HG03460 (cell line): ENCODE results near the gene KBTBD3.
"Not testable (repeated sequence)": the region's sequence is repeated elsewhere in the genome, so short reads cannot be mapped to it uniquely, and the experiment has no call there.

Experiments used
- ATAC-seq: cut with Tn5 transposase; IDR thresholded peaks from one replicate; pipeline ENCODE4 v1.9.1; 2021; ENCODE audit not compliant: unreplicated experiment

KBTBD3 gene

DNA sequence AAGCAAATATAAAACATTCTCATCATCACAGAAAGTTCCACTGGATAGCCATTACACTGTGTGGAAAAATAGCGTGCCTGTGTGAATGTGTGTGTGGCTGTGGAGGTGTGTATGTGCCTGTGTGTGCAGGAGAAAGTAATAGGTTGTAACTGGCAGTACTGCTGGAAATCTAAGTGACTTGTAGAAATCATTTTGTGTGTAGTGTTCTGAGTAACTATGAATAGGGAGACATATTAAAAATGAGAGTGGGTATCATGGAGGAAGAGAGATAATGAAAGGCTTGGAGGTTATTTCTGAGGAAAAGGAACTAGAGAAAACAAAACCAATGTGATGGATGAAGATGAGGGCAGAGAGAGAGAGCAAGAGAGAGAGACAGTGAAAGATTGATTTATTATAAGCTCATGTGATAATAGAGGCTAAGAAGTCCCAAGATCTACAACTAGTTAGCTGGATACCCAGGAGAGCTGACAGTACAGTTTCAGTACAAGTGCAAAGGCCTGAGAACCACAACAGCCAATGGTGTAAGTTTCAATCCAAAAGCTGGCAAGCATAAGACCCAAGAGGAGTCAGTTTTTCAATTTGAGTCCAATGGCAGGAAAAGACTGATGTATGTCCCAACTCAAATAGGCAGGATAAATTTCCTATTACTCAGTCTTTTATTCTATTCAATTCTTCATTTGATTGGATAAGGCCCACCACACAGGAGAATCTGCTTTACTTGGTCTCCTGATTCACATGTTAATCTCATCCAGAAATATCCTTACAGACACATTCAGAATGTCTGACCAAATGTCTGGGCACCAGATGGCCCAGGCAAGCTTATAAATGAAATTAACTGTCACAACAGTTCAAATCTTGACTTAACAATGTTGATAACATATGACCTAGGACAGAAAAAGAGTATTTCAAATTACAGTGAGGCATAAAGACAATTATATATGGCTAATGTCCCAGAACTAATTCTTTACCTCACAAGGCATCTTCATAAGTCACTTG is 14.9 kb downstream of the KBTBD3 start:
- ATAC-seq: no peak

DNA sequence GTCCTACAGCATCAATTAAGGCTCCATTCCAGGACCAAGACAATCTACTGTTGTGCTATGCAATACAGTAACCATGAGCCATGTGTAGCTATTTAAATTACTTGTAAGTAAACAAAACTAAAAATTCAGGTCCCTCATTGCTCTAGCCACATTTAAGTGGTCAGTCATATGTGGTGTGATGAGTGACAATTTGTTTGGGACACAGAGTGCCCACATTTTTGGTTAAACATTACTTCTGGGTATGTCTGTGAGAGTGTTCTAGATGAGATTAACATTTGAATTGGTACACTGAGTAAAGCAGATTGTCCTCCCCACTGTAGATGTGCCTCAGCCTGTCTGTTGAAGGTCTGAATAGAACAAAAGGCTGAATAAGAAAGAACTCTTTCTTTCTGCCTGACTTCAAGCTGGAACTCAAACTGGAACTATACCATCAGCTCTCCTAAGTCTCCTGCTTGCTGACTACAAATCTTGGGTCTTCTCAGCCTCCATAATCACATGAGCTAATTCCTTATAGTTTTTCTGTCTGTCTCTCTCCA is 15.8 kb downstream of the KBTBD3 start:
- ATAC-seq: no peak

- ATAC-seq: no peak
Measured at GRCh38 chr11:106059617-106060016, 17.5 kb downstream of the KBTBD3 start.

DNA sequence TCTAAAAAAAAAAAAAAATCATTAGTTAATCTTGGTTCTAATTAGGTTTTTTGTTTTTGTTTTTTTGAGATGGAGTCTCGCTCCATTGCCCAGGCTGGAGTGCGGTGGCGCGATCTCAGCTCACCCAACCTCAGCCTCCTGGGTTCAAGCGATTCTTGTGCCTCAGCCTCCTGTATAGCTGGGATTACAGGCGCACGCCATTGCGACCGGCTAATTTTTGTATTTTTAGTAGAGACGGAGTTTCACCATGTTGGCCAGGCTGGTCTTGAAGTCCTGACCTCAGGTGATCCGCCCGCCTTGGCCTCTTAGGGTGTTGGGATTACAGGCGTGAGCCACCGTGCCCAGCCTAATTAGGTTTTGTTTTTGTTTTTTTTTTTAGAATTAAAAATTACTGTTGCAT is 18.8 kb downstream of the KBTBD3 start:
- not testable (repeated sequence) for ATAC-seq

DNA sequence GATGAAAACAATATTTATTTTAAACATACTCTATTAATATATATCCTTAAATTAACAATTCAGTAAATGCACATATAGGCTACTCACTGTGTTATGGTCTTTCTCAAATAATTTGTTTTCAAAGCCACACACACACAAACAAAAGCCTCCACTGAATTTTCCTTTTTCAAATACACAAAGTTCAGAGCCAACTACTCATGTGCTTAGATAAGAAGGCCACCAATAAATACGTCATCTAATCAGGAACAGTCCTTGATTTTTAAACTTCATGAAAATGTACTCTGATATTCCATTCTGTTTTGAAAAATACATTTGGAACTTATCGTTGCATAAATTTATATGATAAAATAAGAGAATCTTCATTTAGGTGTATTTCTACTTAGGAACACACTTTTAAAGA is 26.0 kb downstream of the KBTBD3 start:
- ATAC-seq: no peak

GRCh38 chr11:106049727-106050476 is 27.2 kb downstream of the KBTBD3 start:
- ATAC-seq: no peak

DNA sequence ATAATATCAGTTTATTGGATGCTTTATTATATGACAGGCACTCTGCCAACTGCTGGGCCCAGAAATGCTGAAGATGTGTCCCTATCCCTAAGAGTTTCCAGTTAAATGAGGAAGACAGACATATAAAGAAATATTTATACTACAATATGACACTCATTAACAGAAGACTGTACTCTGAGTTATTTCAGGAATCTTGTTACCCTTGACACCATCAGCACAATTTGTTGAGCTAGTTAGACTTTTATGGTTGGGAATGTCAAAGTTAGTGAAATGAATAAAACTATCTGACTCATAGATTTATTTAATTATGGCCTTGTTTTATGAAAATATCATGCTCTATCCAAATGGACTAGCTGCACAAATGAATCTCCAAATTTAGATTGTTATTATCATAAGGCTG is 29.5 kb downstream of the KBTBD3 start:
- no peak for ATAC-seq

DNA sequence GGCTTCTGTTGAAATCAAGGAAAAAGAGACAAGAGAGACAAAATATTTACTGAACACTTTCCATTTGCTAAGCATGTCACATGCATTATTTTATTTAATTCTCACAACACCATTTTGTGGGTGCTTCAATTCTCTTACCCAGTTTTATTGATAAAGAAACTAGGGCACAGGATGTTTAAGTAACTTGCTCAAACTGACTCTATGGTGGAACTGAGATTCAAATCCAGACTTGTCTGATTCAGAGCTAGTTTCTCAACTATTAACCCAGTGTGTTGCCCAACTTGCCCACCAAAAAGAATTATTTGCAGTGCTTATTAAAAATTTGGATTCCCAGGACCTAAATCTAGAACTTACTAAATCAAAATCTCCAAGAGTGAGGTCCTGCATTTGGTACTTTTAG is 33.6 kb downstream of the KBTBD3 start:
- no peak for ATAC-seq

DNA sequence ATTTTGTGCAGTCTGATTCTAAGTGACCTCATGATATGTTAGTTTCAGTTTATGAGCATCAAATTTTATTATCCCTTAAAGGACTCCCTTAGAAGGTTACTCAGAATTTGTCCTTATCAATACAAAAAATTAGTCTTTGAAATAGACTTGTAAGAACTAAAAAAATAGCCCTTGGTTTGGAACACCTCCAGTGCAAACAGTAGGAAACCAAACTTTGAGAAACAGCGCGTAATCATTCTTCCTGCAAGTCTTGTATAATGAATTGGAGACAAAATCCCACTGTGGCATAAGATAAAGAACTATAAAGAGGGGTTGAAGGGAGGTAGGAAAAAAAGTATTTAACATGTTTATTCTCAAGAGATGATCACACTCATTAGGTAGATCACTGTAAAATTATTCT is 44.3 kb downstream of the KBTBD3 start:
- ATAC-seq: no peak

- no peak for ATAC-seq
Measured at GRCh38 chr11:106031936-106032335, 45.2 kb downstream of the KBTBD3 start.

DNA sequence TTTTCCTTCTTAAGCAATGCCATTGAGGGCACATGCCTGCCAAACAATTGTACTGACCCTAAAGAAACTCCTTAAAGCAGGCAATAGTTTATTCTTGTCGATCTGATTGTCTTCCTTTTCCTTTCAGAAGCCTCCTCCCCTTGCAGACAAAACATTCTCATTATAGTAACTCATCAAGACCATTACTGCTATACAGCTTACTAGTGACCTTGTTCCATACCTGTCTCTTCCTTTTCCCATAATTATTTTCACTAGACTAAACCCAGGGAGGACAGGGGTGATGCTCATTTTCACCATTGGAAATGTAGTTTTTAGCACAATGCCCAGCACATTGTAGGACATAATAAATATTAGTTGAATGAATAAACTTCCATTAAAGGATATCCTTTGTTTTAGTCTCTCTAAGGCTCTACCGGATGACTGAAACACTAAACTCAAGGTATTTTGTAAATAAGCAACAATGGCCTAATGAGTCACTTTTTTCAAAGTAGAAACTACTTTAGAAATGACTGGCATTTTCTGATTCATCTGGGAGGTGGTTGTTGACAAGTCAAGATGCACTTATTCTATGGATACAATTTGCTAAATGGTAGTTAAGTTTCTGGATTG is 45.8 kb downstream of the KBTBD3 start:
- ATAC-seq: no peak

DNA sequence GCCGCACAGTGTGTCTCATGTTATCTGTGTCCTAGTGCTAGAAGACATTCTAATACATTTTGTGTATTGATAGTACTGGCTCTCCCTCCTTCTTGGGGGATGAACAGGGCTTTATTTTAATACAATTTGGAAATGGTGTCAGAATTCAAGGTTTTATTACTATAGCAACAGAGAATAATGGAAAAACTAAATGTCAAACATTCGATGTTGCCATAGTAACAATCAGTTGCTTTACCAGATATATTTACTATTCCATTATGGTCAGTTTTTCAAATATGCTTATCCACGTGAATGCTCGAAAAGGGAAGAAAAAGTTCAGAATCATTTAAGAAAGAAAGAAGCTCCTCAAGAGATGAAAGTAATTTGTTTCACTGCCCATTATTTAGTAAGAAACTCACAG is 46.5 kb downstream of the KBTBD3 start:
- no peak for ATAC-seq

DNA sequence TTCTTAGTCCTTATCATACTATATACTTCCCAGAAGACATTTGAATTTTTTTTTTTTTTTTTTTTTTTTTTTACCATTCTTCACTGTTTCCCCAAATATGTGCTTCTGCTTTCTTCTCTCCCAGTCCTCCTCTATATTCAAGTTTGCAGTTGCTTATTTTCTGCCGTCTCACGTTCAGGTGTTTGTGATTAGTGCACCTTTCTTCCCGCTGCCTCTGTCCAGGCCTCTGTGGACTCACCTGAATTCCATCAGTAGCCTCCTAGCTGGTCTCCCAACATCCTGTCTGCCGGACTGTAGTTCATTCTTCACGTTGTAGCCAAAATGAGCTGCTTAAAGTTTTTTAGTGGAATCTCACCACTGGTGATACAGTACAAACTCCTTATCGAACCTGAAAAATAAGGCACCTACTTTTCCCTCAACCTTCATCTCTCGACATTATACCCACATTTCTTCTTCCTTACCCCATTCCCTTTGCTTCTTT is 54.3 kb downstream of the KBTBD3 start:
- no peak for ATAC-seq

DNA sequence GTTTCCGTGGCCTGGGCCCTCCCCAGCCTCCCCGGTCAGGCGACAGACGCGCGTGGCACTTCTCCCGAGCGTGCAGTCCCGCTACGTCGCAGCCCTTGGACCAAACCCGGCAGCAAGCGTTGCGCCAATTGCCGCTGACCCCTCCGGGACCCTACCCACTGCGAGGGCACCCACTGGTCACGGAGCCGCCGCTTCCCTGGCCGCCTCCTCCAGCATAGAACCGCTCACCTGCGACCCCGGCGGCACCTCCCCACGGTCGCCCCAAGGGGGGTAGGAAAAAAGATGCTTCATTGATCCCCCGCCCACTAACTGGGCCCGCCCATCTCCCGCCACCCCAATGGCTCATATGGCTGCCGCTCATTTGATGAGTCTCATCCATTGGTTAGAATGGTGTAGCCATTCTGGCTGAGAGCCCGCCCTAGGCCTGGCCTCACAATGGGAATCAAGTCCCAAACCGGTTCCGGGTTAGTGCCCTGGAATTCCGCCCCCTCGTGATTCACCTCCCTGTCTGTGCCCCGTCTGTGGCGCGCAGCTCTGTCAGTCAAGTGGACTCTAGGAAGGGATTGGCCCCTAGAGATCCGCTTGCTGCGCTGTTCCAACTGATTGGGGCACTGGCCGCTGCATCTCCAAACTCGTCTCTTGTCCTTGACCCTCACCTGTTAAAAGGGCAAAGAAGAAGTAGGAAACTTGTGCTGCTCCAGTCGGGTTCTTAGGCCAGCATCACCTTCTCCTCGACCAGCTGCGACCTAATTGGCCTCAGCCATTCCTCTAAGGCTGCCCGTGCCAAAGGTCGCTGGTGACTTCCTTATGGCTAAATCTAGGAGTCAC is 55.0 kb downstream of the KBTBD3 start, which contains the start of gene MSANTD4:
MSANTD4 (minus strand) TSS at position 274 of the 828 bp plus-strand sequence. CDS start 11,323 bp downstream, outside the sequence.
- ATAC-seq: peak; percentile 96

GRCh38 chr11:106021181-106021966 is 55.8 kb downstream of the KBTBD3 start:
- peak; percentile 8 for ATAC-seq

DNA sequence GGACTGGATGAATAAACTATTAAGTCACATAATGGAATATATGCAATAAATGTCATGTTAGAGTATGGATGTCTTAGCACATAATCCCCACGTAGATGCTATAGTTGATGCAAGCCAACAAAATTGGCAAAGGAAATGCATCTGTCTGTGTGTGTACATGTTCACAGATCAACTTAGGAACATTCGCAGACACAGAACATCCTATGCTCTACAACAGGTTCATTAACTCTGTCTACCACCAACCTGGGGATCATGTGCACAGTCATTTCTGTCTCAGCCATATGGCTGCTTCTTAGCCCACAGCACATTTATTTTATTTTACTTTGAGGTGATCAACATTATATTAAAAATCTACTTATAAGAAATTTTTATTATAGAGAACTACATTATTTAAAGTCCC is 60.1 kb downstream of the KBTBD3 start:
- ATAC-seq: no peak

DNA sequence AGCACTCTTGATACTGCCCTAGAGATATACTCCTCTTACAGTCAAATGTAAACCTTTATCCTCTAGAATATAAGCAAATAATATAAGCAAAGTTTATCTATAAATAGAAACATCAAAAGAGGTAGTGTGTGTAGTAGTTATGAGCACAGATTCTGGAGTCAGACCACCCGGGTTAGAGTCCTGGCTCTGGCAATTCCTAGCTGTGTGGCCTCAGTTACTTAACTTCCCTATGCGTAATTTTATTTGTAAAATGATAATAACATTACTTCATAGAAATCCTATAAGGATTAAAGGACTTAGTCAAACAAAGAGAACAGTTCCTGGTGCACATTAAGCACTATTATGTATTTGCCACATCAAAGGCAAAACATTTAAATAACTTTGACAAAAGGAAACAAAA is 62.1 kb downstream of the KBTBD3 start:
- no peak for ATAC-seq

DNA sequence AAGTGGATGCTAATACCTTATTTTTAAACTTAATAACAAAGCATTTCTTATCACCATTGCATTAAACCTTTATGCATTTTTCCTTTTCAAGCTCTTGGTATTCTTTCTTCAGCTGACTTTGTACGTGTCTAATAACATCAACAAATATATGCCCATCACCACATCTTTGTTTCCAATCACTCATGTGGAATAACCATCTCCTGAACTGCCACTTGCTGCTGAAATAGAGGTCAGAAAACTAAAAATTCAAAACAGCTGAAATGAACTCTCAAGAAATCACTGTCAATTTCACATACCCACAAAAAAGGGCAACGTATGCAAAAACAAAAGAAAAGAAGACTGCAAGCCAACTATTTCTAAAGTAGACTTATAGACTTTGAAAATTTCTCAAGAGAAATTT is 62.5 kb downstream of the KBTBD3 start:
- ATAC-seq: no peak

DNA sequence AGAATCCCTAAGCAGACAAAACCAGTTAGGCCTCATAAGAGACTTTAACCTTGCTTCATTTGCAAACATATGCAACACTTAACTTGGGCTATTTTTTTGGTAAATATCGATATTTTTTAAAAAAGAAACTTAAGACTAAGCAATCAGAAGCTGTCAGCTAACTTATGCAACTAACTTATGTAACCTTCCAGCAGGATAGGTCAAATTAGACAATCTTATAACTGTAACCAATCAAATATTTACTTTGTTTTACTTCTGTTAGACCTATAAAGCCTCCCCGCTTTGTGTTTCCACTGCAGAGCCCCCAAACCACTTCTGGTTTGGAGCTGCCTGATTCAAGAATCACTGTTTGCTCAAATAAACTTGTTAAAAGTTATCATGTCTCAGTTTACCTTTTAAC is 63.1 kb downstream of the KBTBD3 start:
- no peak for ATAC-seq
